Adipose tissue (tissue), 3 donors: ENCODE results near the gene ALOX15. TPM values are rescaled to one million over a fixed set of nuclear protein-coding genes. Genes with fewer than 3 reads are reported as not detected.

Experiments
- H3K27ac ChIP-seq: one replicate; pipeline ENCODE4 v1.5.1; 2013; ENCODE audit warnings: low read depth, low read length
- WGBS, 3 donors: extraction: QIAGEN DNeasy Blood & Tissue Kit; methylation state at CpG; one replicate each; pipeline ENCODE4 v1.1.7; 2013; 5-methylcytosine and 5-hydroxymethylcytosine counted together
- polyA plus RNA-seq, 3 donors: library from polyadenylated mRNA; stranded (reverse); fragments of 200-250 nt; gene quantifications; one replicate each; pipeline ENCODE4 v1.2.3, GENCODE V29; 2013
- donor health status: healthy with polysubstance abuse.
- donor health status: Bipolar disorder and iron deficiency.
- donor health status: healthy.

Gene ALOX15
- polyA plus RNA-seq, 3 donors, result 0.09 to 9.6 (median 2.5) TPM

DNA sequence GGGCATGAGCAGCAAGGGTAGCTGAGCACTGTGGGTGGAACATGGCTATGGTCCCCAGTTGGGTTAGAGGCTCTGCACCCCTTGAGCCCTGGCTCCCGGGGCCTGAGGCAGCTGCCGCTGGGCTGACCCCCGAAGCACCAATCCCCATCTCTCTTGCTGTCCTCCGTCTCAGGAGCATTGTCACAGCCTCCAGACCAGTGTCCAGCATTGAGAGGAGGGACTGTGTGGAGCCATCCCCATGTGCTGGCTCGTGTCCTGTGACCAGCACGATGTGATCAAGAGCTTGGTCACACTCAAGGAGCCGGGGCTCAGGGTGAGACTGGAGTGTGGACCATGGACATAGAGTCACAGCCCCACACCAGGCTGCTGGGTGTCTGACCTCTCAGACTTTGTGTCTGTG lies 54.3 kb downstream of the ALOX15 start:
- WGBS, 3 donors, result 78 to 95% (median 92%) methylated on average over 7 of the region's 7 CpGs
- H3K27ac ChIP-seq, result no peak overlapping the region

DNA sequence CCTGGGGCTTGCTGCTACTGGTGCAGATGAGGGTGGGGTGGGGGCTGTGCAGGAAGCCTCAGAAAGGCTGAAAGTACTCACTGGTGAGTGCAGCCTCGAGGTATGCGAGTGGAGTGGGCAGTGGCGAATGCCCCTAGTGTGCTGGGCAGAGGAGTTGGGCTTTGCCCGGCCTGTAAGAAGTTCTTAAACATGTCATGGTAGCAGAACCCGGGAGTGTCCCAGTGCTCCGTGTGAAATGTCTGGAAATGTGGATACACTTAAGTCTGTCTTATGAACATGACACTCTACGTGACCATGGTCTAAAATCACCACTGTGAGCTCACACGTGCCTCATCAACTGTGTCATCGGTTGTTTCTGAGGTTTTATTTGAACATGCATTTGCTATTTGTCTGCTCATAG lies 55.4 kb downstream of the ALOX15 start:
- H3K27ac ChIP-seq, result no peak overlapping the region
- WGBS, 3 donors, result 79 to 86% (median 86%) methylated on average over 9 of the region's 9 CpGs

DNA sequence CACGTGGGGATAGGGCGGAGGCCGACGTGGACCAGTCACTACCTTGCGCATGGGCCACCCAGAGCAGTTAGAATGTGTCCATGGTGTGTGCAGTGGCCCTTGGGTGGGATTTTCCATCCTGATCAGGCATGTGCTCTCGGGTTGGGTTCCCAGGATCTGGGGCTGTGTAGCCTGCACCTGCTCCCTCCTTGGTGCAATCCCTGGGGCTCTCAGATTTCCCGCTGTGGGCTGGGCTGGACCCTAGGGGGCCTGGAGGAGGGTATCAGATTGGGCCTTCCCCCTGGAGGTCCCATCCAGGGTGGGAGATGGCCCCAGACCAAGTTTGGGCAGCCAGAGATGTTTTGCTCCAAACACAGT lies 55.9 kb downstream of the ALOX15 start:
- no peak overlapping the region for H3K27ac ChIP-seq
- 67 to 79% (median 74%) methylated on average over 7 of the region's 7 CpGs for WGBS, 3 donors

DNA sequence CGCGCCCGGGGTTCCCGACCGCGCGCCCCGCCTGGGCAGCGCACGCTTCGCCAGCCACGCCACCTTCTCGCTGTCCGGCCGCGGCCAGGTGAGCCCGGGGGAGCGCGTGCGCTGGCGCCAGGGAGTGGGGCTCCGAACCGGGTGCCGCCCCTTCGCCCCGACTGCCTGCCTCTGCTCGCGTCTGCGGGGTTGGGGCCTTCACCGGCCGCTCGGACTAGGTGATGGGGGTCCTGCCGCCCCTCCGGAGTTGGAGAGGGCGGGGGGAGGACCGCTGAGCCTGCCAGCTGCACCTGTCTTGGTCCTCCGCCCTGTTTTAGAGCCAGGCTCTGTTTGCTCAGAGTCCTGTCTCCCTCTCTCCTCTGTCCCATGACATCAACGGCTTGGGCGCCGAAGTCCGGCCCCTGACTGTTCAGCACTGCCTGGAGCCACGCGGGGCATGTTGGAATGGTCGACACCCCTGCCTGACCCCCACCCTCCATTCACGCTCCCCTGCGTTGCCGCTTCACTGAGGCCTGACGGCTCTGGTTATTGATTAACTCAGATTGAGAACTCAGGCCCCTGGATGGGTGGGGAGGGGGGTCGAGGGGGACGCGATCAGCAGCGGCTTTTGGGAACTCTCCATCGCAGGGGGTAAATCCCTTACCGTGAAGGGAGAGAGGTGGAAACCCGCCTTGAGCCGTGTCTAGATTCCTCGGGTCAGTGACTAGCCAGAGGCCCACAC lies 56.4 kb downstream of the ALOX15 start:
- H3K27ac ChIP-seq, result no peak overlapping the region
- WGBS, 3 donors, result 13 to 22% (median 21%) methylated on average over 46 to 57 of the region's 57 CpGs

DNA sequence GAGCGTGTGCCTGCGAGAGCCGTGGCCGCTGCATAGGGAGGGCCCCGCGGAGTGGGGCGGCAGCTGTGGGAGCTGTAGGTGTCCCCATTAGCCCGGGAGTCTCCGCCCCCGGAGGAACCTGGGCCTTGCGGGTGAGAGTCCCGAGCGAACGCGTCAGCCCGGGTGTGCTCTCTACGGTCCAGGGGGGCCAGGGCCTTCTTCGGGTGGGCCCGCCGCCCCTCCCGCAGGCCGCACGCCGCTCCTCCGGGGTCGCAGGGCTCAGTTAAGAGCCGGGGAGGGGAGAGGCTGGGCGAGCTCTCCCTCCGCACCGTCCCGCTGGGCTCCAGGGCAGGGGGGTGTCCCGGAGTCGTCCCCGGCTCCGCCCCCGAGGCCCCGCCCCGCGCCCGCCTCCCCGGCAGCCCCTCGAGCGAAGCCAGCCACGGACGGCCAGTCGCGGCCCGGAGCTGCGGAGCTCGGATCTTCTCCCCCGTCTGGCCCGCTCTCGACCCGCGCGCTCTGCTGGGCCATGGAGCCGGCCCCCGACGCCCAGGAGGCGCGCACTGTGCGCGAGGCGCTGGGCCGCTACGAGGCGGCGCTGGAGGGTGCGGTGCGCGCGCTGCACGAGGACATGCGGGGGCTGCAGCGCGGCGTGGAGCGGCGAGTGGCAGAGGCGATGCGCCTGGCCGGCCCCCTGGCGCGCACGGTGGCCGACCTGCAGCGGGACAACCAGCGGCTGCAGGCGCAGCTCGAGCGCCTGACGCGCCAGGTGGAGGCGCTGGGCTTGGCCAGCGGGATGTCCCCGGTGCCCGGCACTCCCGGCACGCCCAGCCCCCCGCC lies 57.2 kb downstream of the ALOX15 start, which contains the start of gene SMTNL2:
Gene SMTNL2, plus strand, starts transcription at position 429 of the 816 bp plus-strand sequence. Its CDS starts 77 bp downstream, at position 506.
- no peak within 1 kb of the TSS for H3K27ac ChIP-seq
- WGBS, 3 donors, result 1% methylated on average over 64 to 100 of the region's 100 CpGs

DNA sequence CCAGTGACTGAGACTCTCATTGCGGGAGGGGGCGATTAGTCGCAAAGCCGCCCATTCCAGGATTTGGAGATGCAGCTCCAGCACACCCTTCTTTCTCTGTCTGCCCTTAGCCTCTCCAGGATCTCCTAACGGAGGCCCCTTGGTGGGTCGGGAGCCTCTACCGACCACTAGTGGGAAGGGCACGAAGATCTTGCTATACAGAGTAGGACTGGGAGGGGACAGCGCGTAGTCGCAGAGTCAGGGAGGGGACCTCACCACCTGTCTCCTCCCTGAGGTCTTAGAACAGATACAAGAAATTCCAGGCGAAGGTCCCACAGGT lies 57.7 kb downstream of the ALOX15 start:
- WGBS, 3 donors, result 19 to 29% (median 23%) methylated on average over 12 of the region's 12 CpGs
- H3K27ac ChIP-seq, result no peak overlapping the region

DNA sequence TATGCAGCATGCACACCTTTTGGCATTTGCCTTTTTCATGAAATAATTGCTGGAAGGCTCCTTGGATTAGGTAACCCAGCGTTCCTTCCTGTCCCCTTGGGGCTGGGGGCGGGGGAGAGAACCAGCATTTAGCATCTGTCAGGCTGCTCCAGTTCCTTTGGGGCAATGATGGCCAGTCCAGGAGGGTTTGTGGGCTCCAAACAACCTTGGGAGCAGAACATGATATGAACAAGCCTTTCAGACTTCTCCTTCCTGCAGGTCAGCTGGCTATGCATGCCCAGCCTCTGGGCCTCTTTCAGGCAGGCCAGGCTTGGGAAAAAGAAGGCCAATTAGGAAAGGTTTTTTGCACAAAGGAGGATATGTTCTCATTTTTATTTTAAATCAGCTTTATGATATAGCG lies 58.3 kb downstream of the ALOX15 start:
- no peak overlapping the region for H3K27ac ChIP-seq
- 60 to 70% (median 61%) methylated on average over 3 of the region's 3 CpGs for WGBS, 3 donors

DNA sequence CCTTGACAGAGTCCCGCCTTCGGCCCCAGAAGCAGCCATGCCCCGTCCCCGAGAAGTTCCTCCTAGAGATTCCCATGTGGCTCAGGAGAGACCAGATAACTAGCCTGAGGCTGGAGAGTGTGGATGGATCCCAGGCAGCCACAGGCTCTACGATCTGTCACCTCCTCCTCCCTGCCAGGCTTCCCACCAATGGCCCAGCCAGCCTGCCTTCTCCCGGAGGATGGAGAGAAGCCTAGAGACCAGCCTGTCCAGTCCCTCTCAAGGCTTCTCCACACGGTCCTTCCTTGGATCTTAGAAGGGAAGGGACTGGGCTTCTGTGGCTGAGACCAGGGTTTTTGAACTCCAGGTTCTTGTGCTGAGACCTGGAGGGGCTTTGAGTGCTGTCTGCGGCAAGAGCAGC lies 58.8 kb downstream of the ALOX15 start:
- no peak overlapping the region for H3K27ac ChIP-seq
- 74 to 81% (median 76%) methylated on average over 8 of the region's 8 CpGs for WGBS, 3 donors

DNA sequence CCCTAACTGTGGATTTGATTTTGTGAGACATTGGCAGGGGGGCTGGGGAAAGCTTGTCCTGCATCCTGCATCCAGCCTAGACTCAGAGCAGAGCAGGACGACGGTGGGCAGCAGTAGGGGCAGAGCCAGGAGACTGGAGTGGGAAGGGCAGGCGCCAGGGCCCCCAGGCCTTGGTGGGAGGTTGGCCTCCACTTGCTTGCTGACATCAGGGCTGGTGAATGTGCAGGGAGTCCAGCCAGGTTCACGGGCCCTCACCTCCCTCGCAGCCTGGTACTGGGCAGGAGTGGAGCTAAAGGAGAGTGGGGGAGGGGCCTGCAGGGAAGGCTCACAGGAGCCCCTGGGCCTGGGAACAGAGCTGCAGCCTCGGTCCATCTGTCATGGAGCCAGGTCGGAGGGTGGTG lies 59.4 kb downstream of the ALOX15 start:
- H3K27ac ChIP-seq, result no peak overlapping the region
- WGBS, 3 donors, result 32 to 72% (median 62%) methylated on average over 7 of the region's 7 CpGs

Other genes starting within 250 kb of the ALOX15 start
- gene SPNS3, start 207.7 kb downstream of the ALOX15 start, polyA plus RNA-seq, result under 1 TPM in 2 of 3 donors, not detected in 1; 0.16 to 0.24 TPM
- gene SPNS2, start 142.8 kb downstream of the ALOX15 start, polyA plus RNA-seq, result 10 to 100 TPM; 13.5 to 32.8 (median 26.9) TPM
- gene MYBBP1A, start 86.3 kb downstream of the ALOX15 start, polyA plus RNA-seq, result 10 to 100 TPM; 19.0 to 40.7 (median 22.7) TPM
- gene GGT6, start 81.1 kb downstream of the ALOX15 start, polyA plus RNA-seq, result 10 to 100 TPM in 1 of 3 donors, 1 to 10 TPM in 1, not detected in 1; 1.6 to 20.3 TPM
- 1 to 10 TPM in 1 of 3 donors, under 1 TPM in 2; 0.35 to 1.3 (median 0.77) TPM for gene SMTNL2, start 57.1 kb downstream of the ALOX15 start, polyA plus RNA-seq
- gene PELP1, start 62.5 kb upstream of the ALOX15 start, polyA plus RNA-seq, result 10 to 100 TPM; 13.3 to 29.1 (median 18.7) TPM
- 10 to 100 TPM in 2 of 3 donors, 1 to 10 TPM in 1; 6.6 to 72.4 (median 43.6) TPM for gene ARRB2, start 69.0 kb upstream of the ALOX15 start, polyA plus RNA-seq
- gene MED11, start 89.8 kb upstream of the ALOX15 start, polyA plus RNA-seq, result 10 to 100 TPM; 19.2 to 36.9 (median 23.2) TPM
- gene ZMYND15, start 98.2 kb upstream of the ALOX15 start, polyA plus RNA-seq, result under 1 TPM; 0.33 to 0.90 (median 0.56) TPM
- gene CXCL16, start 98.2 kb upstream of the ALOX15 start, polyA plus RNA-seq, result 10 to 100 TPM in 2 of 3 donors, 1 to 10 TPM in 1; 6.6 to 13.3 (median 12.1) TPM
- gene TM4SF5, start 130.2 kb upstream of the ALOX15 start, polyA plus RNA-seq, result under 1 TPM in 2 of 3 donors, not detected in 1; 0.12 to 0.85 TPM
- 1 to 10 TPM in 2 of 3 donors, under 1 TPM in 1; 0.48 to 4.7 (median 2.1) TPM for gene VMO1, start 144.7 kb upstream of the ALOX15 start, polyA plus RNA-seq
- gene GLTPD2, start 147.3 kb upstream of the ALOX15 start, polyA plus RNA-seq, result under 1 TPM in 1 of 3 donors, not detected in 2; 0.12 TPM
- gene PSMB6, start 154.5 kb upstream of the ALOX15 start, polyA plus RNA-seq, result 100 to 1,000 TPM in 2 of 3 donors, 10 to 100 TPM in 1; 81.5 to 182 (median 181) TPM
- 10 to 100 TPM; 14.4 to 32.1 (median 16.0) TPM for gene PLD2, start 165.5 kb upstream of the ALOX15 start, polyA plus RNA-seq
- gene MINK1, start 191.7 kb upstream of the ALOX15 start, polyA plus RNA-seq, result 10 to 100 TPM; 25.8 to 52.9 (median 30.0) TPM